GM19025 (cell line): ENCODE measurements around the gene DGCR2.
"Not testable (repeated sequence)": the region's sequence is repeated elsewhere in the genome, so short reads cannot be mapped to it uniquely, and the experiment has no call there.

Experiments
- ATAC-seq: cut with Tn5 transposase; IDR thresholded peaks from one replicate; pipeline ENCODE4 v1.9.1; 2021; ENCODE audit warnings: mild to moderate bottlenecking, low read depth, moderate library complexity; ENCODE audit not compliant: unreplicated experiment

DGCR2 gene, protein sequence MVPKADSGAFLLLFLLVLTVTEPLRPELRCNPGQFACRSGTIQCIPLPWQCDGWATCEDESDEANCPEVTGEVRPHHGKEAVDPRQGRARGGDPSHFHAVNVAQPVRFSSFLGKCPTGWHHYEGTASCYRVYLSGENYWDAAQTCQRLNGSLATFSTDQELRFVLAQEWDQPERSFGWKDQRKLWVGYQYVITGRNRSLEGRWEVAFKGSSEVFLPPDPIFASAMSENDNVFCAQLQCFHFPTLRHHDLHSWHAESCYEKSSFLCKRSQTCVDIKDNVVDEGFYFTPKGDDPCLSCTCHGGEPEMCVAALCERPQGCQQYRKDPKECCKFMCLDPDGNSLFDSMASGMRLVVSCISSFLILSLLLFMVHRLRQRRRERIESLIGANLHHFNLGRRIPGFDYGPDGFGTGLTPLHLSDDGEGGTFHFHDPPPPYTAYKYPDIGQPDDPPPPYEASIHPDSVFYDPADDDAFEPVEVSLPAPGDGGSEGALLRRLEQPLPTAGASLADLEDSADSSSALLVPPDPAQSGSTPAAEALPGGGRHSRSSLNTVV

DNA sequence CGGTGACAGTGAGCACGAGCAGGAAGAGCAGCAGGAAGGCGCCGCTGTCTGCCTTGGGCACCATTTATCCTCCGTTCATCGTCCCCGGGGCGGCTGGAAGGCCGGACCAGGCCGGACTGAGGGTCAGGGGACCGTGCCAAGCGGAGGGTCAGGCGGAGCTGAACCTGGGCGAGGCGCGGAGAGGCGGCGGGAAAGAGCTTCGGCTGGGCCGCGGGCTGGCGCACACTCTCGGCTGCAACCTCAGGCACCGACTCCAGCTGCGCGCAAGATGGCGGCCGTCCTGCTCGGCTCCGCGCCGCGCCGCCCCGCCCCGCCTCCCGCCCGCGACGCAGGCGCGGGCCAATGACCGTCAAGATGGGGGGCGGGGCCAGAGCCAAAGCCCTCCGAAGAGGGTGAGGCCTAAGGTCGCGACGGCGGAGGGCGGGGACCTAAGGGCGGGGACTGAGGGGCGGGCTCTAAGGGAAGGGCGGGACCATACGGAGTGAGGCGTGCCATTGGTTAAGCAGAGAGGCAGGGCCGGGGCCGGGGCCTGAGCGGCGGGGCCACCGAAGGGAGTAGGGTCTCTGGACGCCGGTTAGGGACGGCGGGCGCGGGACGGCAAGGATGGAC lies at the start of gene DGCR2:
Gene DGCR2 (minus strand): TSS at position 270 of the 609 bp plus-strand sequence. CDS start 206 bp downstream, at position 64.
- peak; percentile 86 for ATAC-seq

DNA sequence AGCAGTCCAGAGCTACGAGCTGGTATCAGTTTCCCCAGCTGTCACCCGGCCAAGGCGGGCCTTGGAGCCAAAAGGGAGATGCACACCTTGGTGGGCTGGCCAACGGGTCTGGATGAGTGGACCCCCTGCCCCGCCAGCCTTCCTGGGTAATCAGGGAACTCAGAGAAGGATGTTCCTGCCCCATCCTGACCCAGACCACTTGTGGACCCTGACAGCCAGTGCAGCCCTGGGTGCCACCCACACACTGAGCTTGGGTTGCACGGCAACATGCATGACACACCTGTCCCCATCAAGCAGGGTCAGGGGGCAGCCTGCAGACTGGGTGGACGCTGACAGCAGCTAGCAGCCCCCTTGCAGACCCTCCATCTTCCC lies 47.7 kb upstream of the DGCR2 start:
- ATAC-seq: no peak

DNA sequence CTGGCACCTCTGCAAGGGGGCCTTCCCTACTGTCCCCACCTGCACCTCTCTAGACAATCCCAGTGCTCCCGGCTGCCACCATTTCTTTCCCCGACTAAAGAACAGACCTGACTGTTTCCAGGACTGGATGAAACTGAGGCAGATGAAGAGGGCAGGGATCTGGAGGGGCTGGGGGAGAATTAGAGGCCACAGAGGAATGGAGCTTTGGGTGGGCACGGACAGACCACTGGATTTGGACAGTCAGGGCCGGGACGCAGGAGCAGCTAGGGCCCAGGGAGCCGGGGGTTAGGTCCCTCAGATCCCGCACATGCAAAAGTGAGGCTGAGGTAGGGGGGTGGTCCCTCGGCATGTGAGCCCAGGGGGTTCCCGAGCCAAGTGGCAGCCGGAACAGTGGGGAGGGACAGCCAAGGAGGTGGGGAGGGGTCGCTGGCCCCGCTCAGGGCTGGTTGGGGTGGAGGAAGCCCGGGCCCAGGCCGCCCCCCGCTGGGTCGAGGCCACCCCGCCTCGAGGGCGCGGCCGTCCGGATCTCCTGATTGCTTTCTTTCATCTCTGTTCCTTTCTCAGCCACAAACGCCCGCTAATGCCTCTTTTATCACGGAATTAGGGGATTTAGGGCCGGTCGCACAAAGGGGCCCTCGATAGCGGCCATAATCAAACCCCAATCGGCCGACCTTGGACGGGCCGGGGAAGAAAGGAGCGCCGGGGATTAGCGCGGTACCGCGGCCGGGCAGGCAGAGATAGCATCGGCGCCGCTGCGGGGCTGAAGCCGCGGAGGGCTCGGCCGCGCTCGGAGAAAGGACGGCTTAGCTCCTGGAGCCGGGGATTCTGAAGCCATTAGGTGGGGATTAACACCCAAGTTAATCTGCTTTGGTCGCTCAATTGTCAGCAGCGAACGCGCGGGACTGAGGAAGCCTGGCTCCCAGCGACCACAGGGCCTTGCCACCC lies 47.1 kb upstream of the DGCR2 start:
- no peak for ATAC-seq

DNA sequence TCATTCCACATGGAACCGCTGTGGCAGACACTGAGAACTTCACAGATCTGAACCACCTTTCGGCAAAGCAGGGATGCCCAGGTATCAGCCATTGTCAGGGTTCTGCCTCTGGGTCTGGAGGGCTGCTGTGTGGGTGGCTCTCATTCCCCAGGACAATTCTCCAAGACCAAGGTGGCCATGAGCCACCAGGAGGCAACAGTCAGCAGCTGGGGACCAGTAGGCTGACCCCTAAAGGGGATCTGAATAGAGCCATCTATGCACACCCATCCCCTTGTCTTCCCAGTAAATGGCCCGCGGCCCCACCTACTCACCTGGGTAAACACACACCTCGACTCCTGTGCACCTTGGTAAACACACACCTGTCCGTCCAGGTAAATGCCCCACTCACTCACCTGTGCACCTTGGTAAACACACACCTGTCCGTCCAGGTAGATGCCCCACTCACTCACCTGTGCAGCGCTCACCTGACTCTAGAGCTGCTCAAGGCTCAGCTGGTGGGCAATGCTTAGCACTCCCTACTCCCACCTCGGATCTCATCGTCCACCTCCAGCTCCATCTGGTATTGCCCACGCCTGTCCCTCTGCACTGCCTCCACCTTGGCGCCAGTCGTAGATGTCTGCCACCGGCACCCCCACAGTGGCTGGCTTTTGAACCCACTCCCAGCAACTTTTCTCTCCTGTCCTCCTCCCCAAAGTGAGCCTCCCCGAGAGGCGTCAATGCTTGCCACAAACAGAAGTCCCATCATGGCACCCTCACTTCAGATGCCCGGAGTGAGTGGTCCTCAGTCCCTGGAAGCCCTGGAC lies 46.1 kb upstream of the DGCR2 start:
- ATAC-seq: no peak

DNA sequence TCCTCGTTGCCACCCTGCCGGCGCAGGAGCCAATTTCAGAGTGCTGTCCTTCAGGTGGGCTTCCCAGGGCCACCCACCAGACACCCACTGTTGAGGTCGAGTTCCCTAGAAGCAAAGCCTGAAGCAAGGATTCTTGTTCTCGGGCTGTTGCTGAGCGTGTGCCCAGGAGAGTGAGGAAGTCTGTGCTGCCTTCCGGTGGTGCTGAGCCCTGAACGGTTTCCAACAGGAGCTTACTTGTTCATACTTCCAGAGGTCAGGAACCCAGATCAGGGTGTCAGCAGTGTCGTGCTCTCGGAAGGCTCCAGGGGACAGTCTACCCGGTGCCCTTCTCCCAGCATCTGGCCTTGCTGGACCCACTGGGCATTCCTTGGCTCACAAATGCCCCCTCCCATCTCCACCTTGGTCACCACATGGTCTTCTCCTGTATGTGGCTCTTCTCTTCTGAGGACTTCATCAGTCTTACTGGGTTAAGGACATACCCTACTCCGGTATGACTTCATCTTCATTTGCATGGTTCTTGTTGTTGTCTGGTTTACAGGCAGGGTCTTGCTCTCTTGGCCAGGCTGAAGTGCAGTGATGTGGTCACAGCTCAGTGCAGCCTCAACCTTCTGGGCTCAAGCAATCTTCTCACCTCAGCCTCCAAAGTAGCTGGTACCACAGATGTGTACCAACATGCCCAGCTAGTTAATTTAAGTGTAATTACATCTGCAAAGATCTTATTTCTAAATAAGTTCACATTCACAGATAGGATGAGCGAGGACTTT lies 45.1 kb upstream of the DGCR2 start:
- no peak for ATAC-seq

DNA sequence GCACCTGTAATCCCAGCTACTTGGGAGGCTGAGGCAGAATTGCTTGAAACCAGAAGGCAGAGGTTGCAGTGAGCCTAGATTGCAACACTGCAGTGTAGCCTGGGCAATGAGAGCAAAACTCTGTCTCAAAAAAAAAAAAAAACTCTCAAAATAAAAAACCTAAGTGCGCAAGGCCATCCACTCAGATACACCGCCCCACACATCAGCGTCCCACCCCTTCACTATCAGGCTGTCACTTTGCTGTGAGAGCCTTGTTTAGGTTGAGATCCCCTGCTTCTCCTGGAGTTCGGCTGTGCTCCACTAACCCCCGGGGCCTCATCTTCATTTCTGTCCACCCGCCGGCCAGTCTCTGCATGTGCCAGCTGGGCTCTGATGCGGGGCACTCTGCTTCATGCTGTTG lies 44.2 kb upstream of the DGCR2 start:
- ATAC-seq: no peak

DNA sequence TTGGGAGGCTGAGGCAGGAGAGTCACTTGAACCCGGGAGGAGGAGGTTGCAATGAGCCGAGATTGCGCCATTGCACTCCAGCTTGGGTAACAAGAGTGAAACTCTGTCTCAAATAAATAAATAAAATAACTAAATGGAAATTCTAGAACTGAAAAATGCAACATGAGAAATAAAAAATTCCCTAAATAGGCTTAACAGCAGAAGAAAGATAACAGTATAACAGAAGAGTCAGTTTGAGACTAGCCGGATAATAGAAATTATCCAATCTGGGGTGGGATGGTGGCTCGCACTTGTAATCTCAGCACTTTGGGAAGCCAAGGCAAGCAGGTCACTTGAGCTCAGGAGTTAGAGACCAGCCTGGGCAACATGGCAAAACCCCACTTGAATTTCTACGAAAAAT lies 42.2 kb upstream of the DGCR2 start:
- ATAC-seq: no peak

DNA sequence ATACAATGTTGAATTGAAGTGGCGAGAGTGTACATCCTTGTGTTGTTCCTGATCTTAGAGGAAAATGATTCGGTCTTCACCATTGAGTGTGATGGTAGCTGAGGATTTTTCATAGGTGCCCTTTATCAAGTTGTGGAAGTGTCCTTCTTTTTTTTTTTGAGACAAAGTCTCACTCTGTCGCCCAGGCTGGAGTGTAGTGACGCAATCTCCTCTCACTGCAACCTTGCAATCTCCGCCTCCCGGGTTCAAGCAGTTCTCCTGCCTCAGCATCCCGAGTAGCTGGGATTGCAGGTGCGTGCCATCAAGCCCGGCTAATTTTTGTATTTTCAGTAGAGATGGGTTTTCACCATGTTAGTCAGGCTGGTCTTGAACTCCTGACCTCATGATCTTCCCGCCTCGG lies 36.4 kb upstream of the DGCR2 start:
- ATAC-seq: not testable (repeated sequence)

DNA sequence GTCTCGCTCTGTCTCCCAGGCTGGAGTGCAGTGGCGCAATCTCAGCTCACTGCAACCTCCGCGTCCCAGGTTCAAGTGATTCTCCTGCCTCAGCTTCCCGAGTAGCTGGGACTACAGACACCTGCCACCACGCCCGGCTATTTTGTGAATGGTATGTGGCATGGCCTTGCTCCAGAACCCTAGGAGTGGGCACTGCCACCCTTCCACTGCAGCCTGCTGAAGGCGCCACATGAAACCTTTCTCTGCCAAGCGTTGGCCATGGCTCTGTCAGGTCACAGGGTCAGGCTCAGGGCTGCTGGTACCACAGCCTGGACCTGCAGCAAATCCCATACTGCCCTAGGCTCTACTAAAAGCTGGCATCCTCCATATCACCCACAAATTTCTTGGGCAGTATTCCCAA lies 33.9 kb upstream of the DGCR2 start:
- ATAC-seq: not testable (repeated sequence)

DNA sequence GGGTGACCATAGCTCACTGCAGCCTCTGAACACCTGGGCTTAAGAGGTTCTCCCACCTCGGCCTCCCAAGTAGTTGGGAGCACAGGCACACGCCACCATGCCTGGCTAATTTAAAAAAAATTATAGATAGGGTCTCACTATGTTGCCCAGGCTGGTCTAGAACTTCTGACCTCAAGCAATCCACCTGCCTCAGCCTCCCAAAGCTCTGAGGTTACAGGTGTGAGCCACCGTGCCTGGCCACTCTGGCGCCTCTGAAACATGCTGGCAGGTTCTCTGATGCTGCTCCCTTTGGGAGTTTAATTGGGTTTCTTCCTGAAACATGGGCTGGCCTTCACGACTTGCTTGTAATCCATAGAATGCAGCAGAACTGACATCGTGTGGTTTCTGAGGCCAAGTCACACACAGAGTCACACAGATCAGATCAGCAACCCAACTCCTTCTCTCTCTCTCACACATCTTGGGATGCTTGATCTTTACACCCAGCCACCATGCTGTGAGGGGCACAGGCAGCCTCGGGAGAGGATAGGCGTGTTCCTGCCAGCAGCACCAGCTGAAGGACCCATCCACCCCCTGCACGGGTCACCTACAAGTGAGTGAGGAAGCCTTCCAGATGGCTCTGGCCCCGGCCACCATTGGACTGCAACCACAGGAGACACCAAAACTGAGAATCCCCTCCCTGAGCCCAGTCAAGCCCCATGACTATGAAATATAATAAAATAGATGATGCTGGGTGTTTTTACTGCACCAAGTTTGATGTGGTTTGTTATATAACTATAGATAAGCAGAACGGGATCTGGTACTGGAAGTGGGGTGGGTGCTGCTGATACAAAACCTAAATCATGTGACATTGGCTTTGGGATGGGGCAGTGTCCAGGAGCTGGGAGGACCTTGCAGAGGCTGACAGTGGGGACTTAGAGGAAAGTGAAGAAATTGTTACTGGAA lies 31.0 kb upstream of the DGCR2 start:
- ATAC-seq: no peak

DNA sequence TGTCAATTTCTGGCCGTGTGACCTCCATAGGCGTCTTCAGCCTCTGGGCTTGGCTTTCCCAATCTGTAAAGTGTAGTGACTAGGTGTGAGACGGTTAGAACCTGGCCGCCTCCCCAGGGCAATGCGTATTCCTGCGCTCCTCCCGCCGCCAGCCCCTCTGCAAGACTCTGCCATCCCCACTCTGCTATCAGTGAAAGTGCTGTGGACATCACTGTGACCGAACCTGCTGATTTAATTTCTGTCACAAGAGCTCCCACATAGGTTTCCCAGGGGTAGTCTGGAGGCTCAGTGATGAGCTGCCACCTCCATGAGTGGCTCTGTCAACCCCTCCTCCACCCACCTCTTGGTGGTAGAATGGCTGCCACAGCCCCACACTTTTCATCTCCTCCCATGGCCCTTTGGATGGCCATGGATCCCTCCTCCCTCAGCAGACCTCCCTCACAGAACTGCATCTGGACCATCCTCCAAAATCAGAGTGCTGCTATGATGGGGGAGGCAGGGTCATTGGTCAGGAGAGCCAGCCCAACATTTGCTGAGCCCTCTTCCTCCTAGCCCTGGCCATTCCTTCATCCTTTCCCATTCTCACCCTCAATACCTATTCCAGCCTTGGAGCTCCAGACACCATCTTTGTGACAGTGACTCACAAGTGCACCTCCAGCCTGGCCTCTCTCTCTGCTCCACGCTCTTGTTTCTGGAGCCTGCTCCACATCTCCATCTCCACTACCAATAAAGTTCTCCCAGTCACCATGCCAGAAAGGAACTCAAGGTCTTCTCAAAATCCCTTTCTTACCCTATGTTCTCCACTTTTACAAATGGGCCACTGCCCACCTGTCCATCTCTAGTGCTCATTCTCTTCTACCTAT lies 29.3 kb upstream of the DGCR2 start:
- no peak for ATAC-seq

DNA sequence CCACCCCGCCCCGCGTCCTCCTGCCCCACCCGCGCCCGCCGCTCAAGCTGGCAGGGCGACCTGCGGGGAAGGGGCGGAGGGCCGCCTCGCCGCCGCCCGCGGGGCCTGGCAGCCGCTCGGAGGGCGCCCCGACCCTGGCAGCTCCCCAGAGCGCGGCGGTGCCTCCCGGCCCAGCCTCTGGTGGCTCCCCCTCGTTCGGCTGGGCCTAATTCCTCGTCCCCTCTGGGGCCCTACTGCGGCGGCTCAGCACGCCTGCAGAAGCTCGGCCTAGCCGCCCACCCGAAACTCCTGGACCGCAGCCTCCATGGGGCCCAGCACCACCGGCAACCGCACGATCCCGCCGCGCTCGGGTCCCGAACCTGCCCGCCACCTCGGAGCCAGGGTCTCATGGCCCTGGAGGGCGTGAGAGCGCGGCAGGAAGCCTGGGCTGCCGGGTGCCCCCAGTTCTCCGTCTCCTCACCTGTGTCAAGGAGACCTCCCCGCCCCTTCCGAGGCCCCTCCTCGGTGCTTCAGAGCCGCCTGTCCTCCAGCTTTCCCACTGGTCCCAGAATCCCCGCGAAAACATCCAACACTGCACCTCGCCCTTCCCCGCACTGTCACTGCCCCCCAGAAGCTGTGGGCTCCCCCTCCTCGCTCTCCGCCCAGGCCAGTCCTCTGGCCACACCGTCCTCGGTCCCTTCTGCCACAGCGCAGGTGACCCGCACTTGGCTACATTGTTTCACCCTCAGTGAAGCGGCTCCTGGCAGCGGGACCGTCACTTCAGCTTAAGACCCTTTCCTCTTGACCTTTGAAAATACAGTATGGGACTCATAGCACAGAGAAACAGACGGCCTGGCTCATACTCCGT lies 28.5 kb upstream of the DGCR2 start:
- no peak for ATAC-seq

DNA sequence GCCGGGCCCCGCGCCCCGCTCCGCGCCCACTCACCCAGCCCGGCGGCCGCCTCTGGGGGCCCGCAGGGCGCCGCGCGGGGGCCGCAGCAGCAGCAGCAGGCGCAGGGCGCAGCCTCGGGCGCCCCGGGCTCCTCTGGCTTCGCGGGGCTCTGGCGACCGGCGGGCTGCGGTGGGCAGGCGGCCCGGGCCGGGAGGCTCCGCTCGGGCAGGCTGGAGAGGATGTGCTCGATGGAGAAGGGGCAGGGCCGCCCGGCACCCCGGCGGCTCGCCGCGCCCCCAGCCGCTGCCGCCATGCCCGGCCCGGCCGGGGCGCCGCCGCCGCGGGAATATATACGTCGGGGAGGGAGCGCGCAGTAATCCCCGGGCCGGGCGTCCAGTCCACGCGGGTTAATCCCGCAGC lies 27.8 kb upstream of the DGCR2 start, which contains the start of gene GSC2:
Gene GSC2 (minus strand): TSS at position 302 of the 400 bp plus-strand sequence. CDS start 9 bp downstream, at position 293.
- ATAC-seq: no peak

DNA sequence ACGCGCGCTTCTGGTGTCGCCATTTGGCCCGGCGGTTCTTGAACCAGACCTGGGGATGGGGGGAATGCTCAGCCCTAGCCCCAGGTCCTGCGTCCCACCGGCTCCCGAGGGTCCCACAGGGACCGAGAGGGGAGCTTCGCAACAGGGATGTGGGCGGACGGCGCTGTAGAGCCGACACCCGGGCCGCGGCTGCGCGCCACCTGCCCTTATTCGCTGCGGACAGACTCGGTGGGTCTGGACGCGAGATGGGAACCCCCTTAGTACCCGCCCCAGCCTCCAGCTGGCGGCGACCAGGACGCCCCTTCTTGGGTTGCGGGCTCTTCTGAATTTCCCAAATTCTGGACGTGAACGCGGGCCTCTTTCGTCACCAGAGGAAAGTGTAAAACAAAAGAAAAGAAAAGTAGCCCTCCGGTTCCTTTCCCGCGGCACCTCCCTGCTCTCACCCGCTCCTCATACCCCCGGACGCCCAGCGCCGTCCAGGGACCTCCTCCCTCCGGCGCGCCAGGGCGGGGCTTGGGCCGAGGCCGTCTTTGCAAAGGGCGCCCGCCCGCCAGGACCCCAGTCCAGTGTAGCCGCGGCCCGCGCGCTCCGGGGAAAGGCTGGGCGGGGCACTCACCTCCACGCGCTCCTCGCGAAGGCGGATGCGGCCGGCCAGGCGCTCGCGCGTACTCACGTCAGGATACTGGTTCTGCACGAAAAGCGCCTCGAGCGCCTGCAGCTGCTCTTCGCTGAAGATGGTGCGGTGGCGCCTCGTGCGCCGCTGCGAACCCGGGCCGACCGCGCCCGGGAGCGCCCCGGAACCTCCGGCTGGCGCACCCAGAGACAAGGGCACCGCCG lies 27.1 kb upstream of the DGCR2 start:
- ATAC-seq: no peak

DNA sequence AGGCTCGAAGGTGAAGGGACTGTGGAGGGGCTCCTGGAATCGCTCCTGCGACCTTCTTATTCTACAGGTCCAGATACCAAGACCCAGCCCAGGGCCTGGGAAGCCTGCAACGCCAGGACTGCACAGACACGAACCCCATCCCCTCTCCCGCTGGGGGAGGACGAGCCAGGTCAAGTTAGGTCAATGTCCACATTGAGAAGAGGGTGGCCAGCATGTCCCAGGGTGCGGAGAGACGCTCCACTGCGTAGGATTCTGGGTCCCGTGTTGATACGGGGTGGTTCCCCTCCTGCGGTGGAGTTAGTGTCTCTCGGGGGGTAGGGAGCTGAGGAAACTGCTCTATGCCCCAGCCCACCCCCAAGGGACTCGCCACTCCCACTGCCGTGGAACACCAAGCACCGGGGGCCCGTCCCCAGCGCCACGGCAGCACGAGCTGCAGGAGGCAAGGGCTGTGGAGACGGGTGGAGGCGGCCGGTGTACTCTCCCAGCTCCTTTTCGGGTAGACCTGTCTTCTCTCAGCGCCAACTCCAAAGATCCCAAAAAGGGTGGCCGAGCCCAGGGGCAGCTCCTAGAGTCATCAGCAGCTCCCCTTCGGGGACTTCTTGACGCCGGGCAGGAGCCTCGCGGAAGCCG lies 26.3 kb upstream of the DGCR2 start:
- no peak for ATAC-seq
